BE2C (cell line): ENCODE measurements around the gene ZFYVE28.
A peak's percentile ranks its signal among the peaks of the same experiment; 100 is the strongest.

Experiments
- DNase-seq: peaks from one replicate; pipeline ENCODE4 v3.0.0-alpha.2; 2020
- H3K27me3 ChIP-seq: fragments of 250-450 bp; sonication (Bioruptor Pico); 2 replicates; pipeline ENCODE4 v1.5.1; 2020; ENCODE audit warnings: mild to moderate bottlenecking
- H3K36me3 ChIP-seq: fragments of 250-450 bp; sonication (Bioruptor Pico); 2 replicates; pipeline ENCODE4 v1.5.1; 2020; ENCODE audit warnings: mild to moderate bottlenecking
- H3K4me1 ChIP-seq: fragments of 250-450 bp; sonication (Bioruptor Pico); 2 replicates; pipeline ENCODE4 v1.5.1; 2020
- H3K4me3 ChIP-seq: 2 replicates; pipeline ENCODE4 v1.5.1; 2011; ENCODE audit warnings: low read depth, low read length
- H3K9me3 ChIP-seq: fragments of 250-450 bp; sonication (Bioruptor Pico); 2 replicates; pipeline ENCODE4 v1.5.1; 2020
- TF ChIP-seq, protein P1 (sequence below): IDR thresholded peaks from 2 replicates; pipeline ENCODE4 v1.5.1; 2012; ENCODE audit warnings: mild to moderate bottlenecking, low read depth, low read length

ZFYVE28 gene

GRCh38 chr4:2257361-2258081 is 160.9 kb downstream of the ZFYVE28 start:
- peak; percentile 8 for DNase-seq
- Histone ChIP-seq H3K9me3 (no peaks in the 10 kb centered on the region), H3K4me3 (no peak overlapping the region), H3K36me3 (peaks cover 34% of the 10 kb centered on the region), H3K4me1 (peaks cover 8% of the 10 kb centered on the region; the same call in 1 of the 2 replicates), H3K27me3 (no peaks in the 10 kb centered on the region)
- TF ChIP-seq, protein P1, sequence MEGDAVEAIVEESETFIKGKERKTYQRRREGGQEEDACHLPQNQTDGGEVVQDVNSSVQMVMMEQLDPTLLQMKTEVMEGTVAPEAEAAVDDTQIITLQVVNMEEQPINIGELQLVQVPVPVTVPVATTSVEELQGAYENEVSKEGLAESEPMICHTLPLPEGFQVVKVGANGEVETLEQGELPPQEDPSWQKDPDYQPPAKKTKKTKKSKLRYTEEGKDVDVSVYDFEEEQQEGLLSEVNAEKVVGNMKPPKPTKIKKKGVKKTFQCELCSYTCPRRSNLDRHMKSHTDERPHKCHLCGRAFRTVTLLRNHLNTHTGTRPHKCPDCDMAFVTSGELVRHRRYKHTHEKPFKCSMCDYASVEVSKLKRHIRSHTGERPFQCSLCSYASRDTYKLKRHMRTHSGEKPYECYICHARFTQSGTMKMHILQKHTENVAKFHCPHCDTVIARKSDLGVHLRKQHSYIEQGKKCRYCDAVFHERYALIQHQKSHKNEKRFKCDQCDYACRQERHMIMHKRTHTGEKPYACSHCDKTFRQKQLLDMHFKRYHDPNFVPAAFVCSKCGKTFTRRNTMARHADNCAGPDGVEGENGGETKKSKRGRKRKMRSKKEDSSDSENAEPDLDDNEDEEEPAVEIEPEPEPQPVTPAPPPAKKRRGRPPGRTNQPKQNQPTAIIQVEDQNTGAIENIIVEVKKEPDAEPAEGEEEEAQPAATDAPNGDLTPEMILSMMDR = no peak

DNA sequence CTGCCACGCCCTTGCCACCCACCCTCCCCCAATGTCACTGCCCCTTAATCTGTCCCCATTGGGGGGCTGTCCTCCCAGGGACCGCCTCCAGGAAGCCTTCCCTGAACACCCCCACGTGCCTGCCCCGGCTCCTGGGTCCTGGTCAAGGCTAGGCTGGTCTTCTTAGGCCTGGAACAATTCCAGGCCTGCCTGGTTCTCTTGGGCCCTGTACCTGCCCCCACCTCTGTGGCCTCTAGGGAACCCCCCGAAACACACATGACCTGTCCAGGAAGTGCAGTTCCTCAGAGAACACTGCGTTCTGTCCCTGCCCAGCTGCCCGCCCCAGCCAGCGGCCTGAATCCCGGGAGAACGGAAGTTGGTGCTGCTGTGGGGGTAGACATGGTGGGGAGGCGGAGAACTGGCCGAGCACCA is 161.7 kb downstream of the ZFYVE28 start:
- no peak overlapping the region for H3K4me3 ChIP-seq
- peaks cover 8% of the 10 kb centered on the region; the same call in 1 of the 2 replicates for H3K4me1 ChIP-seq
- no peaks in the 10 kb centered on the region for H3K27me3 ChIP-seq
- H3K36me3 ChIP-seq = peaks cover 37% of the 10 kb centered on the region
- TF ChIP-seq, protein P1 = no peak
- H3K9me3 ChIP-seq = no peaks in the 10 kb centered on the region
- no peak for DNase-seq

- Histone ChIP-seq H3K4me1 (peaks cover 8% of the 10 kb centered on the region; the same call in 1 of the 2 replicates), H3K9me3 (no peaks in the 10 kb centered on the region), H3K36me3 (peaks cover 41% of the 10 kb centered on the region), H3K27me3 (no peaks in the 10 kb centered on the region), H3K4me3 (no peak overlapping the region)
- no peak for DNase-seq
- TF ChIP-seq, protein P1 = no peak
Observed at GRCh38 chr4:2256156-2256731, 162.2 kb downstream of the ZFYVE28 start.

DNA sequence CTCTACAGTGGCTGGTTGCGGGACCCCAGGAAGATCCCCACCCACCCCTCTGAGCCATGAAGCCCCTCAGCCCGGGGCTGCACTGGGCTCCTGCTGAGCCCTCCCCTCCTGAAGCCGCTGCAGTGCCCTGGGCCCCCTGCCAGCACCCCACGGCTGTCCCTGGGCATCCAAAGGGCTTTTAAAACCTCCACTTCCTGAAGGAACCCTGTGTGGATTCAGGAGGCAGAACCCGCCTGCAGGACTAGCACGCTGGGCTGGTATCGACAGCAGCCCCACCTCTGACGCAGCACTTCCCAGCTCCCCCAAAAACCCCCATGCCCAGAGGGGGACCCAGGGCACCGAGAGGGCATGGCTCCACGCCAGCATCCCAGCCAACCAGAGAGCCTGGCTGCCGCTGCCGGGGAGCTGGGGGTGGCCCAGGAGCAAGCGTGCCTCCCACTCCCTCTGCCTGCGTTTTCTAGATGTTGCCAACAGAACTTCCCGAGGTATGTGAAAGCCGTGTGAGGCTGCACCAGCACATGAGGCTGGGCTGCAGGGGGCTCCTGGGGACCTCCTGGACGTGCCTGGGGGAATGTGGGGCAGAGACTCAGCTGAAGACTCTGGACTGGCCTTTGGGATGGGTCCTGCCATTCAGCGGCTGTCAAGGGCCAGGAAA is 162.8 kb downstream of the ZFYVE28 start:
- peaks cover 8% of the 10 kb centered on the region; the same call in 1 of the 2 replicates for H3K4me1 ChIP-seq

DNA sequence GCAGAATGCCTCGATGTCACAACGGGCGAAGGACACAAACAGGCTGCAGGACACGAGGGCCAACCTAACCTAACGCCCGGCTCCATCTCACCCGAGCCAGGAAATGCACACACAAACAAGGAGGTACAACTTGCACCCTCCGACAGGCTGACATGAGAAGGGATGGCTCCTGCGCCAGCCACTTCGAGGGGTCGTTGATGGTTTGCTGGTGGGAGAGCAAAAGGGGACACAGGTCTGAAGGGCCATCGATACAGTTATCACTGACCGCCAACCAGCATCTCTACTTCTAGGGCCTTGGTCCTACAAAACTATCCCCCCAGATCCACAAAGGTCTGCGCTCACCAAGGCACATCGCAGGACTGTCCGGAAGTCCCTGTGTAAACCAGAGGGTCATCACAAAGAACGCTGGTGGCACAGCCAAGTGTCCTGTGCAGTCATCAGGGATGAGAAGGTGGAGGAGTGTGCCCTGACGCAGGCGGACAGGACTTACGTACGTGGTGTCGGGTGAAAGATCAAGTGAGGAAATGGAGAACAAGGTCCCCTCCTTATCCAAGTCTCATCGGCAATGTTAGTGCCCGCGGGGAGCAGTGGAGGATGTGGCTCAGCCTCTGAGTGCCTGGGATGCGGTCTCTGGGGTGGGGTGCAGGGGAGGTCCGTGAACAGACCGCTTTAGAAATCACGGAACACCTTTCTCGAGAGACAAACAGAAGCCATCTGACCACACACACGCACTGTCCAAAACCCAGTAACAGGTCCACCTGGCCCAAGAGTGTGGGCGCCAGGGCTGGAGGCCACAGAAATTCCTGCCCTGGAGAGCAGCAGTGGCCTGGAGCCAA is 163.6 kb downstream of the ZFYVE28 start:
- Histone ChIP-seq H3K4me3 (no peak overlapping the region), H3K36me3 (peaks cover 54% of the 10 kb centered on the region), H3K27me3 (no peaks in the 10 kb centered on the region), H3K4me1 (peaks cover 8% of the 10 kb centered on the region; the same call in 1 of the 2 replicates), H3K9me3 (no peaks in the 10 kb centered on the region)
- peak; percentile 3 for DNase-seq
- TF ChIP-seq, protein P1 = no peak

More for the DNA sequence above, 162.8 kb downstream of the ZFYVE28 start:
- no peaks in the 10 kb centered on the region for H3K9me3 ChIP-seq
- DNase-seq = peak; percentile 26
- H3K27me3 ChIP-seq = no peaks in the 10 kb centered on the region
- no peak overlapping the region for H3K4me3 ChIP-seq
- TF ChIP-seq, protein P1 = no peak
- peaks cover 47% of the 10 kb centered on the region for H3K36me3 ChIP-seq
